HG03469 (cell line): ENCODE data around the gene CYFIP1.

Source experiments
- ATAC-seq: cut with Tn5 transposase; IDR thresholded peaks from one replicate; pipeline ENCODE4 v1.9.1; 2021; ENCODE audit warnings: mild to moderate bottlenecking, moderate library complexity, moderate number of reproducible peaks; ENCODE audit not compliant: unreplicated experiment

Gene CYFIP1

DNA sequence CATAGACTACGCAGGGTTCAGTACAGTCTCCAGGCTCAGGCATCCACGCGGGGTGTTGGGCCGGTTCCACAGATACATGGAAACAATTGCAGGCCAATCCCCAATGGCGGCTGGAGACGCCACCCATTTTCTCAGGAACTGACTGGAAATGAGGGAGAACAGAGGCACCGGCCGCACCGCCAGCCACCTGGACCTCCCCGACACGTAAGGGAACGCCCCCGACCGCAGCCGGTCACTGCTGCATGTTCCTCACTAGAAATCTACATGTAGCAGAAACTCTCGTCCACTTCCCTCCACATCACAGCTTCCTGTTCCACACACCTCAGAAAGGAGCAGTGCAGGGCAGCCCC lies 29.2 kb downstream of the CYFIP1 start:
- ATAC-seq: no peak

DNA sequence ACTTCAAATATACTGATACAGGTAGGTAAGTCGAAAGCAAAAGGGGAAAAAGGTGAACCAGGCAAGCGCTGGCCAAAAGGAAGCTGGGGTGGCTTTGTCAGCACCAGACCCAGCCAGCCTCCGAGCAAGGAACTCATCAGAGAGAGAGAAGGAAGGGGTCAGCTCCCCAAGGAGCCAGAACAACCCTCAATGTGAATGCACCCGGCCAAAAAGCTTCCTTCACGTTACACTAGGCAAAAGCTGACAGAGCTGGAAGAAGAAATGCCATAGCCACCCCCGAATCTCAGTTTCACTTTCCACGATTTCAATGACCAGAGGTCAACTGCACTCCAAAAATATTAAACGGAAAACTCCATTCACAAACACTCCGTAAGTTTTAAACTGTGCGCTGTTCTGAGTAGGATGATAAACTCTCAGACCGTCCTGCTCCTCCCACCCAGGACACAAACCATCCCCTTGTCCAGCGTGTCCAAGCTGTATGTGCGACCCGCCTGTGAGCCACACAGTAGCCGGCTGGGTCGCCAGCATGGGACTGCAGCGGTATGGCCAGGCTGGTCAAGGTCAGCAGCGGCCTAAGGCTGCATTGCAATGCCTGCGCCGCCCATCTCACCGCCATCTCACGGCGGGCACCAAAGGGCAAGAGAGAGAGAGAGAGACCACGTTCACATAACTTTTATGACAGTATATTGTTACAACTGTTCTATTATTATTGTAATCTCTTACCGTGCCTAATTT lies 29.7 kb downstream of the CYFIP1 start:
- no peak for ATAC-seq

DNA sequence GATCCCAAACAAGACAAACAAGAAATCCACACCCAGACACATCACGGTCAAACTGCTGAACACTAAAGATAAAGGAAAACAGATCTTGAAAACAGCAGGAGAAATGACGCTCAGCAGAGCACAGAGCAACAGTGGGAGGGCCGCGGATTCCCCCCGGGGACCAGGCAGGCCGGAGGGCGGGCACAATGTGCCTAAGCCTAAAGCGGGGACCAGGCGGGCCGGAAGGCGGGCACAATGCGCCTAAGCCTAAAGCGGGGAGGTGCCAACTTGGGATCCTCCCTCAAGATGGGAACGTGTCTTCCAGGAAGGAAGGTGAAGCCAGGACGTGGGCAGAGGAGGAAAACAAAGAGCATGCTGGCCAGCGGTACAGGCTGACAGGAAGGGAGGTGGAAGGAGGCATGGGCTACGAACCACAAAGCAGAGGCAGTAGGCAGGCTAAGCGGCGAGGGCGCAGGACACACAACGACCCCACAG lies 31.1 kb downstream of the CYFIP1 start:
- ATAC-seq: peak; percentile 87

DNA sequence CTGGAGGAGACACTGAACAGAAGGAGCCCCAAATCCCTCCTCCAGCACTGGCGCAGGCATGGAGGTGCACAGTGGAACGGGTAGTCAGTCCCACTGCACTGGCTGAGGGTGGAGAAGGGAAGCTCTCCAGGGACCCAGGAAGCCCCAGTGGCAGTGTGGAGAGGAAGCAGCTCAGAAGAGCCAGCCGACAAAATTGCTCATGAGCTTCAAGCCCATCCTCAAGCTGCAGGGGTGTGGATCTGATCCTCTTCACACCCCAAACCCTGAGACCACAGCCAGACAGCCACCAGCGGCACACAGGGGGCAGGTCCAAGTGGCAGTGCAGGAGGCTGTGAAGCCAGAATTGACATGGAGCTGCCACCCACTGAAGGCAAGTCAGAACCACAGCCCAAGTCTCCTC lies 32.1 kb downstream of the CYFIP1 start:
- ATAC-seq: no peak

DNA sequence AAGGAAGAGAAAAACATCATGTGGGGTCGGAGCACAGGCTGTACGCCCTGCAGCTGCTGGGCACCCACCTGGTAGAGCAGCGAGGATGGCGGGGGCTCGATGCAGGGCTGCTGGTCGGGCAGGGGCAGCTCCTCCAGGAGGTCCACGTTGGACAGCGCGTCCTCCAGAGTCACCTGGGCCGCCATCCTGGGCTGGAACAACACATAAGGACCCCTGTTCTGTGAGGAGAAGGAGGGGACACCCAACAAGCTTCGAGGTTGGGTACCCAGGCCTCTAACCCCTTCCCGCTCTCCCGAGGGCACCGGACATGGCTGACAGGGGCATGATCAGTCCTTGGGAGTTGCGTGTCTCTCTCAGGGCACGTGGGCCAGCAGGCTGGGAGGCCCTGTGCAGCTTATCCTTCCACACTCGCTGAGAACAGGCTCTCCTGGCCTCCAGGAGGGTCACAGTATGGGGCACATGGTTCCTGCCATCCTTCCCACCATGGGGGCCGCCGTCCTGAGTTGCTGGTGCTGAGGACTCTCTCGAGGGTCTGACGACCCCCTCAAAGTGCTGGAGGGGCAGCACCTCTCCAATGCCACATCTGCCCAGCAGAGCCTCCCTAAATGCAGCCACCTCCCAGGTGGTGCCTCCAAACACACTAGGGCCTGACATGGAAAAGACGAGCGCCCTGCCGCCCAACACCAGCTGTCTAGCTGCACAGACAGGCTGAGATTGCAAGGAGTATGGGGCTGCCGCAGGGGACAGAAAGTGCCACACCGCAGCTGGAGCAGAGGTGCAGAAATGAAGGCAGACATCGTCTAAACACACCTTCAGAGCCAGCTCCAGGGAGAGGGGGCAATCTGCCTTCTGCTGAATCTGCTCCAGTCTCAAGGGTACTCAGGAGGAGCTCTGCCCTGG lies 32.8 kb downstream of the CYFIP1 start:
- no peak for ATAC-seq

DNA sequence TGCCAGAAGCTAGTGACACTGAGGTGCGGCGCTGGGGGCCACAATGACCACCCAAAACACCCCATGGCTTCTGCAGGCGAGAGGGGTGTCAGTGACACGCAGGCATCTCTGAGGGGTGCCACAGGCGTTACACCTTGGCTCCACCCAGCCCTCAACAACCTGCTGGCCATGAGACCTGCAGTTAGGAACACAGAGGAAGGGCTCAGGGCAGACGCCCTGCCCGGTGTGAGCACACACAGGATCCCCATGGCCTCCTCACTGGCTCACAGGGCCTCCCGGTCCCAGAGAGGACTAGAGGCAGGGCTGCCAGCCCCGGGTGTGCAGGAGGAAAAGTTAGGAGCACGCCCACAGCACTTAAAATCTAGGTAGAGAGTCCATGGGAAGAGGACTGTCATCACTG lies 35.1 kb downstream of the CYFIP1 start:
- ATAC-seq: no peak

DNA sequence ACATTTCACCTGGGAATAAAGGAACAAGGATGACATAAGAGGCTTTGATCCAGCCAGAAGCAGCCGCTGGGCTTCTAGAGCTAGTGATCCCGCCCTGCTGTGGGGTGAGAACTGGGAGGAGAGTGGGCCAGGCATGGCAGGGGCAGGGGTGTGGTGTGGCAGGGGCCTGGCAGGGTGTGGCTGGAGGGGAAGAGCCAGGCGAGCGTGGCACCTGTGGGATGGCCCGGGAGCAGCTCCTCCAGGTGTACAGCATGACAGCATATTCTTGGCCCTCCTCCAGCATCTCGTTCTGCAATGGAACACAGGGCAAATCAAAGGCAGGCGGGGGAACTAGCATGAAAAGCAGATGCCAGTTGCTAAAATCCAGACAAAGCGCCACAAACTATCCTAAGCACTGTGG lies 35.5 kb downstream of the CYFIP1 start:
- no peak for ATAC-seq

DNA sequence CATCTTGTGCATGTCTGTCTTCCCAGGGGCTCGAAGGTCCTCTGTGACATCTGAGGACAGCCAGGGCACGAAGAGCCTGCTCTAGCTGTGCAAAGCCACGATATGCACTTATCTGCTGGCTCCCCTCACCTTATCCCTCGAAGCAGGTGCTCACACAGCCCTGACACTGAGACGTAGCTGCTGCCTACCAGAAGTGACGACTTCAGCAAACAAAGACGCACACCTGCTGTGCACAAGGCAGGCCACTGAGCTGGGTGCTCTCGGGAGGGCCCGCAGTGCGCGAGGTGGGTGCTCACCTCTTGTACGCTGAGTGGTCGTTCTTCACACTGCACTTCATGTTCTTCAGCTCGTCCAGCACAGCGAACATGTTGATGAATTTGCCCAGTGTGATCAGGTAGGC lies 37.3 kb downstream of the CYFIP1 start:
- no peak for ATAC-seq

DNA sequence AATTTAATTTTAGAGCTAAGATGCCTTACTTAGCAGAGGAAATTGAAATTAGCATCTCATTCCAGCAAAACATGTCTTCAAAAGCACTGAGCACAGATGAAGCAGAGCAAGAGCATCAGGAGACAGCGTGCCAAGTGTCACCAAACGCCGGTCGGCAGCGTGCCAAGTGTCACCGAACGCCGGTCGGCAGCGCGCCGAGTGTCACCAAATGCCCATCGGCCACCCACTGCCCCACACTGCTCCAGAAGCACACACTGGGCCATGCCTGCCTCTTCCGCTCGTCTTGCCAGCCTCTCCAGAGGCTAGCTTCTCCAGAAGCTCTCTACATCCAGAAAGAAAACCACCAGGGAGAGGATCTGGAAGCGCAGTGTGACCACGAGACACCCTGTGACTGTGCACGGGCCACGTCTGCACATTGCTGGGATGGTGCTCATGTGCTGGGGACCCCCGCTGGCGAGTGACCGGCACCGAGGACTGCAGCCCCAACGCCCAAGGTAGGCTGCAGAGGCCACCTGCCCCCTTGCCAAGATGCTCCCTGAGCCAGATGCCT lies 37.8 kb downstream of the CYFIP1 start:
- no peak for ATAC-seq

DNA sequence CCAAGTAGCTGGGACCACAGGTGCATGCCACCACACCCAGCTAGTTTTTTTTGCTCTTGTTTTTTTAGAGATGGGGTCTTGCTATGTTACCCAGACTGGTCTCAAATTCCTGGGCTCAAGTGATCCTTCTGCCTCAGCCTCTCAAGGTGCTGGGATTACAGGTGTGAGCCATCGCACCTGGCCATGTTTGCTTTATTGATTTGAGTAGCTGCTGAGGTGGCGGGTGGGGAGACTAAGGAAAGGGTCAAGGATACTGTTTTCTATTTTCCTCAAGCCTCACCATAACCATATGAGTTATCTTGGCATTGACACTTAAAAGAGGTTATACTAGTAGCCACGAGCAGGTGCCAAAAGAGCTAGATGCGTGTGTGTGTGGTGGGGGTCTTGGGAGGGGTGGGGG lies 39.0 kb downstream of the CYFIP1 start:
- no peak for ATAC-seq

DNA sequence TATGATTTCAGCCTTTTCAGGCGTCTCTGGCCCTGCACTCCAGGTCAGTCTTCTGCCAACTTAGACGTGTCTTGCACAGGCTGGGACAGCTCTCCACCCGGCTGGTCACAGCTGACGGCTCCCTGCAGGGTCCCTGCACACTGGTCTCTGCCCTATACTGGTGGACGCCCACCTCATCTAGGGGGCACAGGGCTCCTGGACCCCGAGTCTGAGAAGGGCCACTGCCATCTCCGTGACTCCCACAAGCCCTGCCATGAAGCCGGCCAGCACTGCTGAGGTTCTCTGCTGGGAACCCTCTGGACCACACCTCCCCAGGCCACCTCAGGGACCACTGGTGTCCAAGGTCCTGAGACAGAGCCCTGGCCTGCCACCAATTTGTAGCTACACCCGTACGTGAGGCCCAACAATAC lies 40.5 kb downstream of the CYFIP1 start:
- no peak for ATAC-seq

DNA sequence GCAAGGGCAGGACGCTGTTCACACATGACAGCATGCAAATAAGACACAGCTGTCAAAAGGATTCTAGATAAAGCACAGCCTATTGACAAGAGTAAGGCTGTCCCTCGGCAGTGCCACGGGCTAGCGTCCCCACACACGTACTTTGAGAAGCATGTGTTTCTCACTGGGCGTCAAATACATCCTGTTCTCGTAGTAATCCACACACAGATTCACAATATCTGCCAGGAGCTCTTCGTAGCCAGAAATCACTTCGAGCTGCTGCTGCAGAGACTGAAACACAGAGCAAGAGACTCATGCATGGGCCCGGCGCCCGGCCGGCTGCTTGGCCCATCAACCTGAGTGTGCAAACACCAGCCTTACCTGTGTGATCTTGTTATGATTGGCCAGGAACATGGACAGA lies 41.1 kb downstream of the CYFIP1 start:
- ATAC-seq: no peak

DNA sequence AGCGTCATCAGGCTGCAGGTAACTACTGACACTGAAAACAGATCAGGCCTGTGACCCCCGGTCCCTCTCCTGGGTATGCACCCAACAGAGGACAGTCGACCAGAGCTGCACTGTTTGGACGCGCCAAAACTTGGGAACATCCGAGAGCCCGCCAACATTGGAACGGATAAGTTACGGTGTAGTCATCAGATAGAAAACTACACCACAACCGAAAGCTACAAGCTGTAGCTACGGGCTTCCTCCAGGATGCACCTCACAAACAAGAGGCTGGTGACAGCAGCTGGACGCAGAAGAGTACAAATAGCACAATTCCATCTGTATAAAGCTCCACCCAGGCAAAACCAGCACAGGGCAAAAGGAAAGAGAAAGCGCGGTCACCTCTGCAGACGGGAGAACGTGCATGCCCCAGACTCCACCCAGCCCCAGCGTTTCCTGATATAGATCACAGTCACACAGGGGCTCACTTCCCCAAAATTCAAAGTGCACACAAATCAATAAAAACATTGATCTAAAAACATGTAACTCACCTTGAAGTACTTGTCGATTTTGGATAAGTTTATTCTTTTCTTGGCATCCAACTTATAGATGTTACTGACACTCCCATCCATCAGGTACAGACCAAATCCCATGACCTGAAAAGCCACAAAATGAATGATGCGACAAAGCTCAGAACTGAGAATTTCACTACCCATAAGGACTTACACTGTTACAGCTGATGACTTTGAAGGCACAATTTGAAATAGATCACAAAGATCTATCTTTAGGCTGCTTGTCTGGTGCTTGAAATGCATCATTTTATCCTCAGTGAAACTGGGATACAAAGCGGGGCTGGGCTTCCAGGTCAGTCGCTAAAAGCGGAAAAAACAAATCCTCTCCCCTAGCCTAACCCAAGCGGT lies 43.3 kb downstream of the CYFIP1 start:
- ATAC-seq: peak; percentile 82

DNA sequence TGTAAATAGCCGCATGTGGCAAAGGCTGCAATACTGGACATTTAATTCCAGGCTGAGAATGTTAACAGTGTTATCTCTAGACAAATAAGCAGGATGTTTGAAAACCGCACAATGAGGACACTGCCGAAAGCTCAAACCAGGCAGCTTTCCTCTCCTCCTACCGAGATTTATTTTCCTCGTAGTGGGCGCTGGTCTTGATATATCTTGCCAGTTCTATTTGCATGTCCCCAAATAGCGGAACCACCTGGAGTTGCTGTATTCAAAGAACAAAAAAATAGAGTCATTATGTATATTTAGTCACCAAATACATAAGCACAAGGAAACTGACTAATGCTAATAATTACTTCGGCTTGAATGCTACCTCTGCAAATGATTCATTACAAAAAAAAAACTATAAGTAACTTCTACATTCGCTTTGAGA lies 46.5 kb downstream of the CYFIP1 start:
- ATAC-seq: no peak

DNA sequence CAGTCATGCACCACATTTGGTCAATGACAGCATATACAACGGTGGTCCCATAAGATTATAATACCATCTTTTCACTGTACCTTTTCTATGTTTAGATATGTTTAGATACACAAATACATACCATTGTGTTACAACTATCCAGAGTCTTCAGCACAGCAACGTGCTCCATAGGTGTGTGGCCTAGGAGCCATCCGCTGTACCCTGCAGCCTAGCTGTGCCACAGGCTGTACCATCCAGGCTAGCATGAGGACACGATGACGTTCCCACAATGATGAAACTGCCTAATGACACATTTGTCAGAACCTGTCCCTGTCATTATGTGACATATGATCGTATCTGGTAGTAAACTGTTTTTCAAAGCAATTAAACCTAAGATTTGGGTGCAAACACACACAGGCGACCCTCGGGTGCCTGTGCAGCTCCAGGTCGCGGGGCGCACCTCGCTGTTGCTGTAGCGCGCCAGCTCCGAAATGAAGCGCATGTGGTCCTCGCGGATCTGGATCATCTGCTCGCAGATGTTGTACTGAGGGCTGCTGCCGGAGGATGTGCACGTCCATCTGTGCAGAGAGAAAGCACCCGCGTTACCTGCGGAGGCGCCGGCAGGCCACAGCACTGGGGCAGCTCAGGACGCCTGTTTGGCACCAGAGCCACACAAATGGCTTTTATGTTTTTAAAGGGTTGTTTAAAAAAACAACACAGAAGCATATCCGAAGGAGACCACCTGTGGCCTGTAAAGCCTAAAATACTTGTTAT lies 48.2 kb downstream of the CYFIP1 start:
- ATAC-seq: no peak

DNA sequence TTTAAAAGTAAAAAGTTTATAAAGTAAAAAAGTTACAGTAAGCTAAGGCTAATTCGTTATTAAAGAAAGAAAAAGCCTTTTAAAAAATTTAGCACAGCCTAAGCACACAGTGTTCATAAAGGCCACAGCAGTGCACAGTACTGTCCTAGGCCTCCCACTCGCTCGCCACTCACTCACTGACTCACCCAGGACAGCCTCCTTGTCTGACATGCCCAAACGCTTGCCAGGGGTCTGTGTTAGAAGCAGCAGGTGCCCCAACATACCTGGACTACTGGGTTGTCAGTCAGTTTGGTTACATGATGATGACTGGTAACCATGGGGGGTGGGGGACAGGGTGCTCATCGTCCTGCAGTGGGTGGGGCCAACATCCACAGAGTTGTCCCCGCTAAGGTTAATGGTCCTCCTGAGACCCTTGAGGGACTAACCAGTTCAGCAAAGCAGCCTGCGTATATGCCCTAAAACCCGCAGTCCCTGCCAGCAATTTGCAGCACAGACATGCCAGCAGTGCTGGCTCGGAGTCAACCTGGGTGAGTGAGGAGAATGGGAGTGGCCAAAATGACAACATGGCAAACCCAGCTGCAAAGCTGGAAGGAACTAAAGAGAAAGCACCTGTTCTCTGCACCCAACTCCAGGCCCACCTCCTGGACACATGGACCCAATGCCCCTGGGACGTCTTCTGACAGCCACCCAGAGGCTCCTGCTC lies 49.2 kb downstream of the CYFIP1 start:
- ATAC-seq: no peak

DNA sequence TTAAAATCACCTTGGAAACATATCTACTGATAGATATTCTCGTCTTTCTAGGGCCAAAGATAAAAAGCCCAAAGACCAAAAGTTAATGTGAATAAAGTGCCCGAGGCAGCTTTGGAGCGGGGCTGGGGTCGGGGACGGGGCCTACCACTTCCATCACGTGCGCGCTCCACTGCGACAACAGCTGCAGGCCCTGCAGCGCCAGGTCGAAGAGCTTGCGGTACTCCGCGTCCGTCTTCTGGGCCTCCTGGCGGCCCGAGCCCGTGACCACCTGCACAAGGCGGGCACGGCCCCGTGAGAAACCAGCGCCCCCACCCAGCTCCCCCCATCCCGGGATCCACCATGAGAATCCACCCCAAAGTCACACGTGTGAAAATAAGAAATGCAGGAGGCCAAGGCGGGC lies 52.4 kb downstream of the CYFIP1 start:
- ATAC-seq: no peak

DNA sequence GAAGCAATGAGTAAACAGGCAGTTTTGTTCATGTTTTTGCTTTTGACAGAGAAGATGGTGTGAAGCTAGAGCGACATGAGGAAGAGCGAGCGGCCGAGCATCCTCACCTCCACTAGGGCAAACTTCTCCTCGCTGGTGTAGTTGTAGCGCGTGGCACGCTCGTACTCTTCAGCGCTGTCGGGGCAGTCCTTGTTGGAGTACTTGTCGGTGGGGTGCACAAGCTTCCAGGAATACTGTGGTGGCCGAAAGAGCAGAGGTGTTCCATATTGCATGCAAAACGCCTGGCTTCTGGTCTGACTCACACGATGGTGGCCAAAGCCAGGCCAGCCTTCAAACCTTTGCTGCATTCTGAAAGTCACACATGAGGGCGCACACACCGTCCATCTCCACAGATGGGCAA lies 54.3 kb downstream of the CYFIP1 start:
- no peak for ATAC-seq

DNA sequence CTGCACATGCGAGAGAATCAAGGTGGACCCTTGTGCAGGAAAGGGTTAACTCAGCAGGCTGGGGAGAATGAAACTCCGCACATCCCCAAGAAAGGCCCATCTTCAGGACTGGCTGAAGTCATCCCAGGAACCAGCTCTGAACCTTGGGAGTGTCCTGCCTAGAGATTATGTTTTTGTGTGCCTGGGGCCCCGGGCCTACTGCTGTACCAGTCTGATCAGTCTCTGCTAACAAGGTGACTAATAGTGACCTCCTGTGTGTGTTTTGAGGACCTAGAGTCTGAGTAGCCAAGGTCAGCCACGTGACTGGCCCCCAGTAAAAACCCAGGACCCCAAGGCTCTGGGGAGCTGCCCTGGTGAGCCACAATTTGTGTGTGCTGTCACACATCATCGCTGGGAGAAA lies 58.2 kb downstream of the CYFIP1 start:
- ATAC-seq: no peak

DNA sequence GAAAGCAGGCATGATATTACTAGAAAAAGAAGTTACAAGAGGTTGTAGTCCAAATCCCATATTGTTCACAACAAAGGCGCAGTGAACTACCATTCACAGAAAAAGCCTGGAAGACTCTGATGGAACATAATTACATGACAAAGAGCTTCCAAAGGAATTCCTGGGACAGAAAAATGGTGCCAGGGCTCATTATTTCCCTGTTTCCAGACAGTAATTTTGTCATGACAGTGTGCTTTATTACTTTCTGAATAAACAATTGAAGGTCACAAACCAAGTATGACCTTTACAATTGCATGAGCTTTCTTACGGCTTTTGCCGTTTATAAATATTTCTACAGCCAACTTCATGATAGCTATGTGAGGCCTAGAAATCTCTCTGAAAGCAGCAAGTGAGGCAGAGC lies 61.0 kb downstream of the CYFIP1 start:
- no peak for ATAC-seq
